ENCODE results near the gene WDR27.
"Not testable (repeated sequence)": the region's sequence is repeated elsewhere in the genome, so short reads cannot be mapped to it uniquely, and the experiment has no call there.

Gene WDR27

DNA sequence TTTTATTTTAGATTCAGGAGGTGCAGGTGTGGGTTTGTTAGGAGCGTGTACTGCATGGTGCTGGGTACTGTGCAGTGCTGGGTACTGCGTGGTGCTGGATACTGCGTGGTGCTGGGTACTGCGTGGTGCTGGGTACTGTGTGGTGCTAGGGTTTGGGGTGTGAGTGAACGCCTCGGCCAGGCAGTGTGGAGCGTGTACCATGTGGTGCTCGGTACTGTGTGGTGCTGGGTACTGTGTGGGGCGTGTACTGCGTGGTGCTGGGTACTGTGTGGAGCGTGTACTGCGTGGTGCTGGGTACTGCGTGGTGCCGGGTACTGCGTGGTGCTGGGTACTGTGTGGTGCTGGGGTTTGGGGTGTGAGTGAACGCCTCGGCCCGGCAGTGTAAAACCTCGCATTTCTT is 62.9 kb downstream of the WDR27 start:
- DNase-seq = no peak

DNA sequence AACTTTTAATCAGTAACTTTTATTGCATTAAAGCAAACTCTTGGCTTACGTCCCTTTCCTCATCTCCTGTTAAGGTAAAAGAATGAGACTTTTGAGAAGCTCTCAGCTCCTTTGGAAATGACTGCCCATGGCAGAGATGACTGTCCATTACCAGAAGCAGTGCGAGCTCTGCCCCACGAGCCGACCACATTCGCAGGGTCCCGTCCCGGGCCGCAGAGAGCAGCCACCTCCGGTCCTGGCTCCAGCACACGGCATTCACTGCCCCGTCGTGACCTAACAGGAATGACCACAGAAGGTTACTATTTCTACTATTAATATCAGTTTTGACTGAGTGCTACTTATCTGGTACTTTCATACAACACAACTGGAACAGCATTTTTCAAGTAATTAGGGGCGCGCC is 63.4 kb downstream of the WDR27 start:
- no peak for DNase-seq

GRCh38 chr6:169635345-169635744 is 66.5 kb downstream of the WDR27 start:
- no peak for DNase-seq

- no peak for DNase-seq
These were observed 69.0 kb downstream of the WDR27 start for GRCh38 chr6:169632841-169633240.

DNA sequence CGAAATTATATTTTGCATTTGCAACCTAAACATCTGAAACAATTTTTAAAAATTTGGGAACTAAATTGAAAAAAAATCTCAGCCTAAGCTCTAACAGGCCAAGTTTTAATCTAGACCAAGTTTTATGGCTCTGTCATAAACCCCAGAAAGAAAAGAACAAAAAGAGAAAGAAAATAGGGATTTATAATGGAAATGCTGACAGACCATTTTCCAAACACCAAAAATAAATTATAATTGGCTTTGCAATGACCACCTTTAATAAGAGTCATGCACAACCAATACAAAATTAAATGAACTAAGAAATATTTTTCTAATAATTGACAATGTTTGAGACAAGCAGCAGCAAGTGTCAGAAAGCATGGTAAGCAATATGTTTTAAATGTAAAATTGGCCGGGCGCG is 72.6 kb downstream of the WDR27 start:
- DNase-seq = no peak

DNA sequence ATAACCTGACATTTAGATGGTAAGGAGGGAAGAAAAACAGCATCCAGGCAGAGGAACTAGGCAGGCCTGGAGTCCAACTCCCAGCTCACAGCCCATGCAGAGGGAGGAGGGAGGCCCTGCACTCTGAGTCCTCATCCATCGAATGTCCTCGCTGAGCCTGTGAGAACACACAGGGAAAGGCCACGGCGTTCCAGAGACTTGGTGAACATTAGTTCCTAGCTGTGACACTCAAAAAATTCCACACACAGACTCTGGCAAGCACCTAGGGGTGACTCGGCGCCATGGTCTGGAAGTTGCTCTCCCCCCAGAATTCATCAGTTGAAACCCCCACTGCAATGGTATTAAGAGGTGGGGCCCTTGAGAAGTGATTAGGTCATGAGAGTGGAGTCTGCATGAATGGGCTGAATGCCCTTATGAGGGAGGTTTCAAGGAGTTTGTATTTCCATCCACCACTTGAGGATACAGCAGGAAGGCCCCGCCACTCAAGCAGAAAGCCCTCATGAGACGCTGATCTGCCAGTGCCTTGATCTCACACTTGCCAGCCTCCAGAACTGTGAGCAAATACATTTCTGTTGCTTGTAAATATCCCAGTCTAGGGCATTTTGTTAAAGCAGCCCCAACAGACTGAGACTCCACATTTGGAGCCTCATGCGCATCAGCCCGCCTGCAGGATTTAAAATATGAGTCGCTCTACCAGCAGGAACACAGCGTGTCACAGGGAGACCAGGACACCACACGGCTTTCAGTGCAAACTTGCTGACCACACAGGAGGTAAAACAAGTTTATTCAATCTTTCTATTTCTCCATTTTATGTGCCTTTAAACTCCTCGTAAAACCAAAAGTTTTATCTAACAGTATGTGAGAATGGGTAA is 73.9 kb downstream of the WDR27 start:
- no peak for DNase-seq

- DNase-seq = no peak
These were observed 75.2 kb downstream of the WDR27 start for GRCh38 chr6:169626649-169627048.

DNA sequence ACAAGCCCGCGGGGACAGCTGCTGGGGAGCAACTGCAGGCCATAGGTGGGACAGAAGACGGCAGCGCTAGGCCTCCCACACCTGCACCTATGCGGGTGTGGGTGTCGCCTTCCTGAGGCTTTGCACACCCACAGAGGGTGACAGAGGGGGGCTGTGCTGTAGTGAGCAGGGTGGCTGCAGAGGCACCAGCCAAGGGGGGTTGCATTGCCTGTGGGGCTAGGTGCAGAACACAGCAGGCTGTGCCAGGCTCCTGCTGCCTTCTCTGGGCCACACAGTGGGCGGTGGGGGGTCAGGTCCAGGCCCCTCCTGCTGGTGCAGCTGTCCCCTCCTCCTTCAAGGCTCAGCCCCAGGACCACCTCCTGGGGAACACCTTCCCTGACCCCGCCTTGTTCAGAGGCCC is 75.7 kb downstream of the WDR27 start:
- DNase-seq = no peak

DNA sequence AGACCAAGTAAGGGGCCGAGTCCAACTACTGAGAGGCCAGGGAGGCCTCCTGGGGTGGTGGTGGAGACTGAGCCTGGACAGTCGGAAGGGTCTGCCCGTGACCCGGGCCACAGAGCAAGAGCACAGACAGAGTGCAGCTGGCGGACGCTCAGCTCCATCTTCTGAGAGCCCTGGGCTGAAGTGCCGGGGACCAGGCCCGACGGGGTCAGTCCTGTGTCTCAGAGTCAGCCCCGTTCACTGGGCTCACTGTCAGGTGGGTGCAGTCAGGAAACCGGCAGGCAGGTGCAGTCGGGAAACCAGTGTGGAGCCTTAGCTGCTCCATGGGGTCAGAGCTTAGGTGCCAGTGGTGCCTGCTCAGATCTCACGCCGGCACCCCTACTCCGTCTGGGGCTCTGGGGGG is 76.5 kb downstream of the WDR27 start:
- DNase-seq = no peak

DNA sequence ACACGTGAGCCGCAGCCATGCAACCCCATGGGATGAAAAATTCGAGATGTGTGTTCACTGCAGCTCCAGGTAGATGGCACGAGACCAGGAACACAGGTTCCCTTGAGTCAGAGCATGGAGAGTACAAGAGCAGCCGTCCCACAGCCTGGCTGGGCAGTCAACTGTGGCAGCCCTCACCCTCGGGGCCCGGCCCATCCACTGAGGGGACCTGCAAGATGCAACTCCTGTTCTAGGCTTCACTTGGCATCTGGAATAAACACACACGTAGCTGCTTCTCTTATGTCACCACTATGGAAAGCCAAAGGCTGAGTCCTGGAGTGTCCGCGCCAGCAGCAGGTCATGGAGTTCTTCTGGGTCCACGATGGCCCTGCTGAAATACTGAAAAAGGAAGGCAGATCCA is 77.0 kb downstream of the WDR27 start:
- no peak for DNase-seq

GRCh38 chr6:169623975-169624374 is 77.9 kb downstream of the WDR27 start:
- no peak for DNase-seq

GRCh38 chr6:169623343-169623742 is 78.5 kb downstream of the WDR27 start:
- DNase-seq = no peak

DNA sequence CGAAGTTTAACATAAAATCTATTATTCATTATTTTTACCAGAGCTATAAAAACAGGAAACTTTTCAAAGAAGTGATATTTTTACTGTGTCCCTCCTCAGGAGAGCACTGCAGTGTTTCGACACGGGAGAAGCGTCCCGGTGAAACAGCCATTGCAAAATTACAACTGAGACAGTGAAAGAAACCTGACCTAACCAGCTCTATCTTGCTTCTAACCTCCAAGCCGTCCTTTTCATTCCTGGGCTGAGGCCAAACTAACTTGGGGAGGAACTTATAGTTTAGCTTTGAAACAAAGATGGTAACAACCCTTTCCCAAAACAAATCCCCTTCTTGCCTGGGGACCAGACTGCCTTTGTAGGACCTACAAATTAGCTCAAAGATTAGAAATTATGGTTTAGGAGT is 79.2 kb downstream of the WDR27 start:
- no peak for DNase-seq

DNA sequence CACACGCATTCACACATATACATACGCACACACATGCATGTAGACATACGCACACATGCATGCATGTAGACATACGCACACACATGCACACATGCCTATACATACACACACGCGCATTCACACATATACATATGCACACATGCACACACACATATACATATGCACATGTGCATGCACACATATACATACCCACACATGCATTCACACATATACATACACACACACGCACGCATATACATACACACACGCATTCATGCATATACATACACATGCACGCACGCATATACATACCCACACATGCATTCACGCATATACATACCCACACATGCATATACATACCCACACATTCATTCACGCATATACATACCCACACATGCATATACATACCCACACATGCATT is 80.5 kb downstream of the WDR27 start:
- DNase-seq = no peak

GRCh38 chr6:169620171-169621130 is 81.4 kb downstream of the WDR27 start:
- no peak for DNase-seq

- no peak for DNase-seq
These were observed 82.2 kb downstream of the WDR27 start for GRCh38 chr6:169619650-169620049.

GRCh38 chr6:169618526-169619490 is 83.0 kb downstream of the WDR27 start:
- no peak for DNase-seq

- DNase-seq = no peak
These were observed 84.3 kb downstream of the WDR27 start for GRCh38 chr6:169617562-169617961.

- DNase-seq = not testable (repeated sequence)
These were observed 93.2 kb downstream of the WDR27 start for GRCh38 chr6:169608609-169609008.

- DNase-seq = no peak
These were observed 97.8 kb downstream of the WDR27 start for GRCh38 chr6:169604076-169604475.

DNA sequence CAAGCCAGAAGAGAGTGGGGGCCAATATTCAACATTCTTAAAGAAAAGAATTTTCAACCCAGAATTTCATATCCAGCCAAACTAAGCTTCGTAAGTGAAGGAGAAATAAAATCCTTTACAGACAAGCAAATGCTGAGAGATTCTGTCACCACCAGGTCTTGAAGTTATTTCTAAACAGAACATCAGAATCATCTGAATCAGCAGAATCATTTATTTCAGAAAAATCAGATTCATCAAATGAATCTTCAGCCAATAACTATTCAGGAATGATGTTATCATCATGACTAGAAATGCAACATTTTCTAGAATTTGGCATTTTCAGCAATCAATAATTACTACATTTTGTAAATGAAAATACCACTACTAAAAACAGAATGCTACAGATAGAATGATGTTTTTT is 100.7 kb downstream of the WDR27 start:
- DNase-seq = not testable (repeated sequence)

GRCh38 chr6:169592558-169592957 is 109.3 kb downstream of the WDR27 start:
- no peak for DNase-seq

- DNase-seq = no peak
These were observed 110.2 kb downstream of the WDR27 start for GRCh38 chr6:169591616-169592015.

Data from activated CD8-positive, alpha-beta memory T cell treated with anti-CD3 and anti-CD28 coated beads, Interleukin-2, amount 50 U/mL, for 4 hours (primary cell).